Right lobe of liver (tissue), 6 donors: ENCODE data around the gene TMEM217. TPM values are rescaled to one million over a fixed set of nuclear protein-coding genes. Genes with fewer than 3 reads are reported as not detected.

Experiments used
- ATAC-seq, 4 donors: fragments of 200-7000 bp; cut with Tn5 transposase; one replicate each; pipeline ENCODE4 v1.9.1; 2020; ENCODE audit warnings: mild to moderate bottlenecking in 4 of 4, moderate library complexity in 4 of 4
- DNase-seq, 3 donors: peaks; one replicate each; pipeline ENCODE4 v3.0.0-alpha.2; 2020
- H3K27ac ChIP-seq, 3 donors: fragments of 200-600 bp; one replicate each; pipeline ENCODE4 v1.8.0; 2022
- H3K27me3 ChIP-seq, 2 donors: fragments of 200-600 bp; one replicate each; pipeline ENCODE4 v1.8.0; 2022
- H3K36me3 ChIP-seq, 4 donors: fragments of 200-600 bp; sonication (generic) in 1 of 4; one replicate each; pipeline versions ENCODE4 v1.5.1 to v1.8.0; 2017 to 2022; ENCODE audit warnings: control low read depth in 1 of 4
- H3K4me1 ChIP-seq, 4 donors: fragments of 200-600 bp; sonication (generic) in 1 of 4; one replicate each; pipeline versions ENCODE4 v1.5.1 to v1.8.0; 2017 to 2022; ENCODE audit warnings: control low read depth in 1 of 4
- H3K4me3 ChIP-seq, 3 donors: fragments of 200-600 bp; one replicate each; pipeline ENCODE4 v1.8.0; 2022
- H3K9me3 ChIP-seq, 4 donors: fragments of 200-600 bp; sonication (generic) in 1 of 4; one replicate each; pipeline versions ENCODE4 v1.5.1 to v1.8.0; 2017 to 2022; ENCODE audit warnings: control low read depth in 1 of 4
- POLR2A ChIP-seq: fragments of 450-650 bp; IDR thresholded peaks from one replicate; pipeline ENCODE4 v1.6.1; 2017; ENCODE audit warnings: antibody characterized with exemption, mild to moderate bottlenecking
- WGBS: methylation state at CpG from one replicate; pipeline ENCODE4 v1.1.6; 2018; ENCODE audit warnings: low coverage, low lambda C conversion rate; ENCODE audit not compliant: insufficient coverage; ENCODE audit errors: missing lambda C conversion rate; 5-methylcytosine and 5-hydroxymethylcytosine counted together
- intact Hi-C, 2 donors: fragments of 100-400 bp; cut with DNase I; formaldehyde crosslinking; loops; one replicate each; pipeline versions ENCODE4 v1.11.2 to v1.14.1; 2022
- total RNA-seq, 6 experiments: library from RNA; depleted of rRNA in 2 of 6; stranded (reverse); fragments of >200 nt in 2 of 6; fragmentation: NEBNext Ultra II Directional in 3 of 6; extraction: Animal tissue kit (Norgen Biotek cat#: 25700) in 3 of 6; gene quantifications; one replicate each; pipeline versions ENCODE4 v1.1.0 to v1.2.4, GENCODE V29; 2016 to 2023
- TF ChIP-seq, protein P1 (sequence below), 4 donors: fragments of 200-600 bp in 3 of 4; fragments of 450-650 bp in 1 of 4; IDR thresholded peaks; one replicate each; pipeline versions ENCODE4 v1.5.1 to v1.8.0; 2016 to 2022; ENCODE audit warnings: antibody characterized with exemption in 4 of 4, mild to moderate bottlenecking in 2 of 4
- donor health status: DM: no; HTN: yes; CAD: no.
- donor health status: DM: no; HTN: no; CAD: no.
- donor health status: DM: no; HTN: no; CAD: no.
- donor health status: DM: no; HTN: yes; CAD: no.
- donor health status: DM: no; HTN: yes; CAD: no.

TMEM217 gene
- total RNA-seq, 6 experiments from 2014 or later = 0.15 to 5.2 (median 0.92) TPM; not detected in 1

DNA sequence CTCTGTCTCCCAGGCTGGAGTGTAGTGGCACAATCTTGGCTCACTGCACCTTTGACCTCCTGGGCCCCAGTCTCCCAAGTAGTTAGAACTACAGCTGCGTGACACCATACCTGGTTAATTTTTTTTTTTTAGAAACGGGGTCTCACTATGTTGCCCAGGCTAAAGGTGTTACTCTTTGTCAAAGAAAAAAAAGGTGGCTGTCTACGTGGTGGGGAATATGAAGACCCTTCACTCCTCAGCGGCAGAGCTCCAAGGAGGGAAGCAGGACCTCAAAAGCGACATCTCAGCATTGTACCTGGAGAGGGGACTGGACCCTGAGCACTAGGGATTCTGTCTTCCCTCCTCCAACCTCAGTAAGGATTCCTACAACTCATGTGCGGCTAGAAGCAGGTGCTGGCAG lies 16.8 kb downstream of the TMEM217 start:
- DNase-seq = no peak
- ATAC-seq = no peak
- H3K4me1 ChIP-seq = peaks cover 0 to 25% (median 7%) of the 10 kb centered on the region in 4 donors
- no peak overlapping the region for H3K27ac ChIP-seq
- no peaks in the 10 kb centered on the region for H3K36me3 ChIP-seq
- no peaks in the 10 kb centered on the region for H3K27me3 ChIP-seq
- intact Hi-C loops = no loop called here
- no peak for TF ChIP-seq POLR2A
- TF ChIP-seq, protein P1, sequence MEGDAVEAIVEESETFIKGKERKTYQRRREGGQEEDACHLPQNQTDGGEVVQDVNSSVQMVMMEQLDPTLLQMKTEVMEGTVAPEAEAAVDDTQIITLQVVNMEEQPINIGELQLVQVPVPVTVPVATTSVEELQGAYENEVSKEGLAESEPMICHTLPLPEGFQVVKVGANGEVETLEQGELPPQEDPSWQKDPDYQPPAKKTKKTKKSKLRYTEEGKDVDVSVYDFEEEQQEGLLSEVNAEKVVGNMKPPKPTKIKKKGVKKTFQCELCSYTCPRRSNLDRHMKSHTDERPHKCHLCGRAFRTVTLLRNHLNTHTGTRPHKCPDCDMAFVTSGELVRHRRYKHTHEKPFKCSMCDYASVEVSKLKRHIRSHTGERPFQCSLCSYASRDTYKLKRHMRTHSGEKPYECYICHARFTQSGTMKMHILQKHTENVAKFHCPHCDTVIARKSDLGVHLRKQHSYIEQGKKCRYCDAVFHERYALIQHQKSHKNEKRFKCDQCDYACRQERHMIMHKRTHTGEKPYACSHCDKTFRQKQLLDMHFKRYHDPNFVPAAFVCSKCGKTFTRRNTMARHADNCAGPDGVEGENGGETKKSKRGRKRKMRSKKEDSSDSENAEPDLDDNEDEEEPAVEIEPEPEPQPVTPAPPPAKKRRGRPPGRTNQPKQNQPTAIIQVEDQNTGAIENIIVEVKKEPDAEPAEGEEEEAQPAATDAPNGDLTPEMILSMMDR (IDR thresholded peaks at IDR 0.05) = no peak
- H3K9me3 ChIP-seq = no peaks in the 10 kb centered on the region
- no peak overlapping the region for H3K4me3 ChIP-seq
- WGBS = 97% methylated on average over 4 of the region's 6 CpGs

- WGBS = 48% methylated on average over 4 of the region's 4 CpGs
- Histone ChIP-seq H3K27ac (peak overlapping the region in 1 of 3 donors; percentile 5), H3K9me3 (no peaks in the 10 kb centered on the region), H3K4me3 (no peak overlapping the region), H3K36me3 (no peaks in the 10 kb centered on the region), H3K27me3 (no peaks in the 10 kb centered on the region), H3K4me1 (peaks cover 0 to 22% (median 6%) of the 10 kb centered on the region in 4 donors)
- intact Hi-C loops = no loop called here
- ATAC-seq (peak; percentile 5 to 38 (median 26)), DNase-seq (peak; percentile 79 to 84 (median 81))
- TF ChIP-seq POLR2A = no peak
- TF ChIP-seq, protein P1 (IDR thresholded peaks at IDR 0.05) = no peak
These were observed 17.8 kb downstream of the TMEM217 start for GRCh38 chr6:37239950-37240713.

GRCh38 chr6:37239526-37239925 lies 18.4 kb downstream of the TMEM217 start:
- no peak for TF ChIP-seq POLR2A
- TF ChIP-seq, protein P1 (IDR thresholded peaks at IDR 0.05) = no peak
- Histone ChIP-seq H3K27me3 (no peaks in the 10 kb centered on the region), H3K27ac (peak overlapping the region in 1 of 3 donors; percentile 5), H3K4me3 (no peak overlapping the region), H3K9me3 (no peaks in the 10 kb centered on the region), H3K36me3 (no peaks in the 10 kb centered on the region), H3K4me1 (peaks cover 0 to 20% (median 5%) of the 10 kb centered on the region in 4 donors)
- intact Hi-C loops = no loop called here
- 73% methylated on average over 3 of the region's 3 CpGs for WGBS
- ATAC-seq = no peak
- DNase-seq = no peak

DNA sequence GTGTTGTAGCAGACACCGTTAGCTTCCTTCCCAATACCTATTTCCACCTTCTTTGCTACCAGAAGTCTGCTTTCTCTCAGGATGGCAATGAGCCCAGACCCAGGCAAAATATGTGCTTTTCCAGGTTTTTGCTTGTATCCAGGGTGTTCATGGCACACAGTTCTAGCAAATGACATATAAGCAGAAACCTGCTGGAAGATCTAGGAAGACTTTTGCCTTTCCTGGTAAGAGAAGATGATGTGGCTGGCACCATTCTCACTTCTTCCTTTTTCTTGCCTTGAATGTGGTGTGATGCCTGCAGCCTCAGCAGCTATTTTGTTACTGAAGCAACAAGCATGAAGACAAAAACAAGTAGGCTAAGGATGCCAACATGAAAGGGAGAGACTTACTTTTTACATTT lies 19.6 kb downstream of the TMEM217 start:
- intact Hi-C loops = no loop called here
- no peak for TF ChIP-seq POLR2A
- TF ChIP-seq, protein P1 (IDR thresholded peaks at IDR 0.05) = no peak
- H3K4me3 ChIP-seq = no peak overlapping the region
- WGBS = 78% methylated on average over 1 of the region's 1 CpG
- no peaks in the 10 kb centered on the region for H3K36me3 ChIP-seq
- H3K9me3 ChIP-seq = no peaks in the 10 kb centered on the region
- ATAC-seq = no peak
- peaks cover 0 to 9% (median under 1%) of the 10 kb centered on the region in 4 donors for H3K4me1 ChIP-seq
- no peak for DNase-seq
- no peak overlapping the region for H3K27ac ChIP-seq
- H3K27me3 ChIP-seq = no peaks in the 10 kb centered on the region
